ENCODE measurements around the gene CNKSR3. TPM values are rescaled to one million over a fixed set of nuclear protein-coding genes. Genes with fewer than 3 reads are reported as not detected.

The CNKSR3 gene
- 10 to 100 TPM; 13.1 to 31.5 TPM for total RNA-seq

DNA sequence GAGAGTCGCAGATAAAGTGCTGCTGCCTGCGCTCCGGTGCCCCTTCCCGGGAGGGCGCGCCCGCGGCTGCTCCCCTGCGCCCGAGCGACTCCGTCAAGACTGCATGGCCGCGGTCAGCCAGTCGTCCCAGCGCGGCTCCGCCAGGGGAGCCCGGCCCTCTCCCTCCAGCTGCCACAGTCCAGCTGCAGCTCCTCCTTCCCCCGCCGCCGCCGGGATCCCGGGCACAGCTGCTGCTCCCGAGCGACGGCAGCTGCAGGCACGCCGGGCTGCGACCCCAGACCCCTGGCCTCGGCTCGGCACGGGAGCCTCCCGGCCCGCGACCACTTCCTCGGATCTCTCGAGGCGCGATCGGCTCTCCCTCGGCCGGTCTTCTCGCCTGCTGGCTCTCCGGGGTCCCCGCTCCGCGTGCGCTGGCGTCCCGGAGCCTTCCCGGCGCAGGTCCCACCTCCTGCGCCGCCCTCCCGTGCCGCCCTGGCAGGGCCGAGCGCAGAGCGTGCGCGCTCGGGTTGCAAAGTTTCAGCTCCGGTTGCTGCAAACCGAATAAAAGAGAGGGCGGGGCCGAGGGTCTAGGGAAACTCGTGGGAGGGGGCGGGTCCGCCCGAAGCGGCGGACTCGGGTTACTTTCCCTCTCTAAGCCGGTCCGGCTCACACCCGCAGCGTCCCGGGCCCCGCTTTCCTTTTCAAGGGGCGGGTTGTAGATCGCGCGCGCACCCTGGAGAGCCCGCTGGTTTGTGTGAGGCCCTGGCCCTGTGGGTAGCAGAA, at the start of gene CNKSR3:
Gene CNKSR3, minus strand, starts transcription at position 542 of the 762 bp plus-strand sequence. CDS start 571 bp downstream, outside the sequence.
- DNase-seq: peak; percentile 88
- H3K4me1 ChIP-seq: no peaks in the 10 kb centered on the region
- TF ChIP-seq, protein P1, sequence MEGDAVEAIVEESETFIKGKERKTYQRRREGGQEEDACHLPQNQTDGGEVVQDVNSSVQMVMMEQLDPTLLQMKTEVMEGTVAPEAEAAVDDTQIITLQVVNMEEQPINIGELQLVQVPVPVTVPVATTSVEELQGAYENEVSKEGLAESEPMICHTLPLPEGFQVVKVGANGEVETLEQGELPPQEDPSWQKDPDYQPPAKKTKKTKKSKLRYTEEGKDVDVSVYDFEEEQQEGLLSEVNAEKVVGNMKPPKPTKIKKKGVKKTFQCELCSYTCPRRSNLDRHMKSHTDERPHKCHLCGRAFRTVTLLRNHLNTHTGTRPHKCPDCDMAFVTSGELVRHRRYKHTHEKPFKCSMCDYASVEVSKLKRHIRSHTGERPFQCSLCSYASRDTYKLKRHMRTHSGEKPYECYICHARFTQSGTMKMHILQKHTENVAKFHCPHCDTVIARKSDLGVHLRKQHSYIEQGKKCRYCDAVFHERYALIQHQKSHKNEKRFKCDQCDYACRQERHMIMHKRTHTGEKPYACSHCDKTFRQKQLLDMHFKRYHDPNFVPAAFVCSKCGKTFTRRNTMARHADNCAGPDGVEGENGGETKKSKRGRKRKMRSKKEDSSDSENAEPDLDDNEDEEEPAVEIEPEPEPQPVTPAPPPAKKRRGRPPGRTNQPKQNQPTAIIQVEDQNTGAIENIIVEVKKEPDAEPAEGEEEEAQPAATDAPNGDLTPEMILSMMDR (IDR thresholded peaks at IDR 0.05): no peak
- H3K27me3 ChIP-seq: no peaks in the 10 kb centered on the region
- no peaks in the 10 kb centered on the region for H3K9me3 ChIP-seq
- intact Hi-C loops (cut with DNase I): no loop called here
- peak within 1 kb of the TSS; percentile 79 for H3K4me3 ChIP-seq
- H3K9ac ChIP-seq (ENCODE audit: low read depth in 2 of 2, low read length in 2 of 2): peak within 1 kb of the TSS; percentile 87 to 91
- H3K36me3 ChIP-seq: no peaks in the 10 kb centered on the region
- H3K27ac ChIP-seq: peak within 1 kb of the TSS; percentile 97

DNA sequence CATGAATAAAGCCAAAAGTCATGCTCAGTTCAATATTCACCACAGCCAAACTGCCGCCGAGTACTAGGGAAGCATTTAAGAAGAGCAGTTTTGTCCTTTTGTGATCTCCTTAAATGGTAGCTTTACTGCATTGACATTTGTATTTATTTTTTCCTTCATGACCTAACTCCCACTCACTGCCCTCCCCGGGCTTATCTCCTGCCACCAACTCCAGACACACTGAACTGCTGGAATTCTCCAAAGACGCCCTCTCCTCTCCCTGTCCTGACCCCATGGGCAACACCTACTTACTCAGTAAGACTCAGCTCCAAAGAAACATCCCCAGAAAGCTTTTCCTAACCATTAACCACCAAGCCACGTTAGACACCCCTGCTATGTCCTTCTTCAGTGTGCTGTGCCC, 48.5 kb upstream of the CNKSR3 start:
- H3K4me1 ChIP-seq: no peaks in the 10 kb centered on the region
- H3K27me3 ChIP-seq: no peaks in the 10 kb centered on the region
- no peak overlapping the region for H3K9ac ChIP-seq (ENCODE audit: low read depth in 2 of 2, low read length in 2 of 2)
- H3K9me3 ChIP-seq: no peaks in the 10 kb centered on the region
- H3K36me3 ChIP-seq: no peaks in the 10 kb centered on the region
- TF ChIP-seq, protein P1 (IDR thresholded peaks at IDR 0.05): no peak
- H3K4me3 ChIP-seq: no peak overlapping the region
- DNase-seq: no peak
- intact Hi-C loops (cut with DNase I): no loop called here
- H3K27ac ChIP-seq: no peak overlapping the region

DNA sequence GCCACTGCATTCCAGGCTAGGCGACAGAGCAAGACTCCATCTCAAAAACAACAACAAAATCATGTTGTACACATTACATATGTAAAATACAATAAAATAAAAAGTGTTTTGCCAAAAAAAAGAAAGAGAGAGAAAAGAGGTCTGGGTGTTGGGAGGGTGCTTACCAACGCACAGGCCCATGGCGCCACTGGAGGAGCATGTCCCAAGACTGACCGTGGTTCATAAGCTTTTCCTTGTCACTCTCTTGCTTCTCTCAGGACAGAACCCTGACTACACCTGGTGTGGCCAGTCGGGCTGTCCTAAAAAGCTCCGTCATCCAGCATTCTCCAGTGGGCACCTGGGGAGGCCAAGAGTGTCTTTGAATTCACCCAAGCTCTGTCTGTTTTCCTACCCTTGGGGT, 48.0 kb upstream of the CNKSR3 start:
- no peak for DNase-seq
- TF ChIP-seq, protein P1 (IDR thresholded peaks at IDR 0.05): no peak
- Histone ChIP-seq H3K4me1 (no peaks in the 10 kb centered on the region), H3K9me3 (no peaks in the 10 kb centered on the region), H3K27me3 (no peaks in the 10 kb centered on the region), H3K36me3 (no peaks in the 10 kb centered on the region), H3K4me3 (no peak overlapping the region), H3K27ac (no peak overlapping the region), H3K9ac (ENCODE audit: low read depth in 2 of 2, low read length in 2 of 2) (no peak overlapping the region)
- intact Hi-C loops (cut with DNase I): no loop called here

DNA sequence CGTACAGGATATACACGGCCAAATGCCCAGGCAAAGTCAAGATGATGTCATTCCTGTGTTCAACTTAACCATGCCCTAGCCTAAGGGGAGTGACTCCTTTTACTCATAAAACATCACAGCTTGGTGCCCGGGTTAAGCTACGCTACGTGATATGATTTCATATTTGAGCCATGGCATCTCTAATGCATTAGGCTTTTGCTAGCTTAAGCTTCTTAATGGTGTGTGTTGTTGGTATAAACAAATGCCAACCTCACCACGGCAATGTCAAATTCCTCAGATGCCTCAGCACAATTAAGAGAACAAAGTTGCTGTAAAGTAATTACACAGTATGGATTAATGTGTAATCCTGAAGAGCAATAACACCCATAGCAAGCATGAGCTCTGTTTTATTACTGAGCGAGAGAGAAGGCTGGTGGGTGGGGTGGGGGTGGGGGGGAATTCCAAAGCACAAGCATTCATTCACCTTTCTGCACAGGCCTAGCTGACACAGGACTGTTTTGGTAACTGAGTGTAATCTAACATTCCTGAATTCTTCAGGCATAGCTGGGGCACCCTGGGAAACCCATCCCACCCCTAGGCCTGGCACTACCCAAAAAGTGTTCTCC, 44.7 kb upstream of the CNKSR3 start:
- Histone ChIP-seq H3K9ac (ENCODE audit: low read depth in 2 of 2, low read length in 2 of 2) (peak overlapping the region in 1 of 2 donors; percentile 51), H3K9me3 (no peaks in the 10 kb centered on the region), H3K4me3 (no peak overlapping the region), H3K4me1 (no peaks in the 10 kb centered on the region), H3K27me3 (no peaks in the 10 kb centered on the region), H3K27ac (peak overlapping the region; percentile 59), H3K36me3 (no peaks in the 10 kb centered on the region)
- TF ChIP-seq, protein P1 (IDR thresholded peaks at IDR 0.05): no peak
- peak; percentile 50 for DNase-seq
- intact Hi-C loops (cut with DNase I): loop anchor here (2.0 kb wide), 1 partner anchor 40 kb away; no protein-coding TSS in a partner anchor

DNA sequence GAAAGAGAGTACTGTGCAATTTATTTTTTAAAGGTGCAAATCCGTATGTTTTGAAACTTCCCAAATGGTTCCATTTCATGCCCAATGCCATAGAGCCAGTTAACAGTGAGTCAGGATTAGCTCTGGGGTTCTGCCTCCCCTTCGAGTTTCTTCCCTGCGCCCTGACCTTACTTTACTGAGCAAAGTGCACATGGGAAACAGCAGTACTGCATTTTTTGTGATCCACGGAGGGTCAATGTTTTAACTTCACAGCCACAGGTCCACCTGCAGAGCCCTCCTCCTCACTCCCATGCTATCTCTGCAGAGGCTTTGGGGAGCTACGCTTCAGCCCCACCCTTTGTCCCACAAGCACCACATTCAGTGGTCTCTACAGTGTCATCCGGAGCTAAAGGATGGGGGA, 44.0 kb upstream of the CNKSR3 start:
- H3K4me3 ChIP-seq: no peak overlapping the region

More for the DNA sequence above, 44.0 kb upstream of the CNKSR3 start:
- H3K27ac ChIP-seq: peak overlapping the region; percentile 59
- TF ChIP-seq, protein P1 (IDR thresholded peaks at IDR 0.05): no peak
- DNase-seq: no peak
- H3K4me1 ChIP-seq: no peaks in the 10 kb centered on the region
- H3K9me3 ChIP-seq: no peaks in the 10 kb centered on the region
- H3K27me3 ChIP-seq: no peaks in the 10 kb centered on the region
- intact Hi-C loops (cut with DNase I): loop anchor here (2.0 kb wide), 1 partner anchor 40 kb away; no protein-coding TSS in a partner anchor
- peak overlapping the region in 1 of 2 donors; percentile 19 for H3K9ac ChIP-seq (ENCODE audit: low read depth in 2 of 2, low read length in 2 of 2)
- no peaks in the 10 kb centered on the region for H3K36me3 ChIP-seq
